GM12878 (cell line): ENCODE results near the gene CREB5. TPM values are rescaled to one million over a fixed set of nuclear protein-coding genes. Genes with fewer than 3 reads are reported as not detected.

ENCODE experiments used
- ATAC-seq: fragments of 200-7000 bp; cut with Tn5 transposase; 3 replicates; pipeline ENCODE4 v1.9.1; 2020; ENCODE audit warnings: mild to moderate bottlenecking, moderate library complexity
- BruUV-seq: library from RNA; stranded (reverse); fragments of 400-500 nt; replicated peaks from 2 replicates; lab custom pipeline; 2021; lab: Mats Ljungman, UMichigan
- CTCF ChIA-PET: fragments of 300-600 bp; sonication (Branson Sonifier 250); formaldehyde crosslinking; extraction: SDS; loops from one replicate; lab custom pipeline; 2021; ENCODE audit warnings: inconsistent platforms; lab: Yijun Ruan, JAX
- POLR2A ChIA-PET: fragments of 350-600 bp; formaldehyde crosslinking; extraction: SDS; loops from one replicate; lab custom pipeline; 2021; ENCODE audit warnings: inconsistent platforms; lab: Charles Lee
- RAD21 ChIA-PET: fragments of 300-600 bp; sonication (Branson Sonifier 250); formaldehyde crosslinking; loops from one replicate; lab custom pipeline; 2023; ENCODE audit warnings: antibody characterized with exemption; ENCODE audit not compliant: unreplicated experiment; lab: Charles Lee
- SMC1A ChIA-PET: fragments of 300-600 bp; sonication (Branson Sonifier 250); formaldehyde crosslinking; loops from one replicate; lab custom pipeline; 2023; ENCODE audit not compliant: unreplicated experiment, uncharacterized antibody; lab: Charles Lee
- DNase-seq: peaks from one replicate; pipeline ENCODE4 v3.0.0-alpha.2; 2011; ENCODE audit warnings: low read depth, low spot score
- FAIRE-seq: peaks from 3 replicates; lab custom pipeline; 2011; peaks lifted over from hg19 to GRCh38; lab: Jason Lieb, UNC
- H2AFZ ChIP-seq: 2 replicates; pipeline ENCODE4 v1.6.0; 2011; ENCODE audit warnings: low read depth, low read length, control low read depth; ENCODE audit not compliant: control insufficient read depth
- H3K27ac ChIP-seq: 2 replicates; pipeline ENCODE4 v1.5.1; 2011; ENCODE audit warnings: control low read depth; ENCODE audit not compliant: control insufficient read depth, insufficient read depth
- H3K27me3 ChIP-seq, 2 experiments: replicated peaks in 1 of 2; 2 replicates each; pipeline versions ENCODE4 v1.6.0 to v1.6.1; 2011; ENCODE audit warnings: low read length in 1 of 2; ENCODE audit not compliant: control insufficient read depth in 2 of 2, insufficient read depth in 2 of 2
- H3K36me3 ChIP-seq, 2 experiments: 2 replicates each; pipeline ENCODE4 v1.5.1; 2011; ENCODE audit warnings: low read length in 1 of 2; ENCODE audit not compliant: control insufficient read depth in 2 of 2, insufficient read depth in 2 of 2
- H3K4me1 ChIP-seq: 2 replicates; pipeline ENCODE4 v1.6.1; 2011; ENCODE audit warnings: mild to moderate bottlenecking, low read length, moderate library complexity, mixed read lengths; ENCODE audit not compliant: control insufficient read depth, insufficient read depth
- H3K4me2 ChIP-seq: 2 replicates; pipeline ENCODE4 v1.6.0; 2011; ENCODE audit warnings: control low read depth; ENCODE audit not compliant: control insufficient read depth, insufficient read depth
- H3K4me3 ChIP-seq: fragments of 200-600 bp; sonication (generic); 2 replicates; pipeline ENCODE4 v1.5.1; 2016
- H3K79me2 ChIP-seq: 2 replicates; pipeline ENCODE4 v1.6.0; 2011; ENCODE audit warnings: low read length; ENCODE audit not compliant: control insufficient read depth, insufficient read depth
- H3K9ac ChIP-seq: 2 replicates; pipeline ENCODE4 v1.8.0; 2011; ENCODE audit warnings: low read length, control low read depth, mixed read lengths; ENCODE audit not compliant: control insufficient read depth, insufficient read depth
- H3K9me3 ChIP-seq: replicated peaks from 3 replicates; pipeline ENCODE4 v1.5.1; 2011; ENCODE audit warnings: mild to moderate bottlenecking, low read length; ENCODE audit not compliant: control insufficient read depth, insufficient read depth
- H4K20me1 ChIP-seq: 2 replicates; pipeline ENCODE4 v1.6.0; 2011; ENCODE audit not compliant: control insufficient read depth, insufficient read depth
- CBX5 ChIP-seq: sonication (generic); IDR thresholded peaks from 2 replicates; pipeline ENCODE4 v1.6.1; 2016; ENCODE audit warnings: low read depth, moderate library complexity, mild to moderate bottlenecking, inconsistent platforms
- CREB1 ChIP-seq: IDR thresholded peaks from 2 replicates; pipeline ENCODE4 v1.6.1; 2012; ENCODE audit warnings: low read depth, mild to moderate bottlenecking, inconsistent platforms
- FOXK2 ChIP-seq: fragments of 450-650 bp; IDR thresholded peaks from 2 replicates; pipeline ENCODE4 v1.6.1; 2017; ENCODE audit warnings: mild to moderate bottlenecking, moderate library complexity
- HDAC2 ChIP-seq: fragments of 200-600 bp; sonication (generic); IDR thresholded peaks from 2 replicates; pipeline ENCODE4 v1.6.1; 2017
- HDGF ChIP-seq: fragments of 450-650 bp; IDR thresholded peaks from 2 replicates; pipeline ENCODE4 v1.6.1; 2016; ENCODE audit warnings: antibody characterized with exemption
- NFIC ChIP-seq: IDR thresholded peaks from 2 replicates; pipeline ENCODE4 v1.6.1; 2012; ENCODE audit warnings: low read depth, mild to moderate bottlenecking, inconsistent platforms, low read length, moderate library complexity
- NFYA ChIP-seq: IDR thresholded peaks from 2 replicates; pipeline ENCODE4 v1.6.1; 2011; ENCODE audit warnings: low read depth, mild to moderate bottlenecking, low read length, improper control_type of control experiment, borderline replicate concordance
- NRF1 ChIP-seq: conservative IDR thresholded peaks from 2 replicates; pipeline ENCODE4 v1.6.1; 2011; ENCODE audit warnings: mild to moderate bottlenecking, low read depth, low read length, improper control_type of control experiment
- PAX8 ChIP-seq: fragments of 450-650 bp; IDR thresholded peaks from 2 replicates; pipeline ENCODE4 v1.6.1; 2017; ENCODE audit warnings: mild to moderate bottlenecking, moderate library complexity
- RAD51 ChIP-seq: fragments of 450-650 bp; IDR thresholded peaks from 2 replicates; pipeline ENCODE4 v1.6.1; 2016; ENCODE audit warnings: moderate library complexity, mild to moderate bottlenecking, inconsistent platforms
- RBBP5 ChIP-seq: fragments of 200-600 bp; sonication (generic); conservative IDR thresholded peaks from 2 replicates; pipeline ENCODE4 v1.6.1; 2016
- STAT3 ChIP-seq: IDR thresholded peaks from 2 replicates; pipeline ENCODE4 v1.6.1; 2011; ENCODE audit warnings: low read depth, low read length, improper control_type of control experiment
- TCF12 ChIP-seq: IDR thresholded peaks from 2 replicates; pipeline ENCODE4 v1.6.1; 2011; ENCODE audit warnings: low read depth, mild to moderate bottlenecking, low read length
- YY1 ChIP-seq: IDR thresholded peaks from 2 replicates; pipeline ENCODE4 v1.6.1; 2011; ENCODE audit warnings: low read depth, mild to moderate bottlenecking, low read length
- ZZZ3 ChIP-seq: IDR thresholded peaks from 2 replicates; pipeline ENCODE4 v1.6.1; 2011; ENCODE audit warnings: low read depth; ENCODE audit not compliant: control insufficient read depth, insufficient read length
- WGBS: methylation state at CpG from one replicate; pipeline ENCODE4 v1.1.6; 2016; ENCODE audit warnings: low lambda C conversion rate; ENCODE audit not compliant: insufficient replicate concordance, insufficient coverage; ENCODE audit errors: missing lambda C conversion rate; 5-methylcytosine and 5-hydroxymethylcytosine counted together
- in situ Hi-C: fragments of 300-500 bp; cut with MboI; formaldehyde crosslinking; loops from 9 replicates; pipeline ENCODE4 v1.14.3; 2018; ENCODE audit warnings: mixed read lengths
- intact Hi-C: fragments of 100-400 bp; cut with micrococcal nuclease; formaldehyde crosslinking; loops from one replicate; pipeline ENCODE4 v1.14.2; 2022; ENCODE audit not compliant: unreplicated experiment
- polyA plus RNA-seq, 11 experiments: library from polyadenylated mRNA; depleted of rRNA in 4 of 11; unstranded in 6 of 11; stranded (reverse) in 5 of 11; fragments of >200 nt; fragmentation: Nextera tagmentation in 4 of 11; fragmentation: Illumina TruSeq in 1 of 11; extraction: Ambion mirVana in 4 of 11; extraction: Trizol in 1 of 11; gene quantifications; 1 replicate in 1 of 11; 2 replicates in 10 of 11; pipeline versions ENCODE4 v1.2.1 to v1.2.3, GENCODE V29; 2011 to 2016; ENCODE audit warnings: inconsistent platforms in 2 of 11, missing spikeins in 2 of 11, low read depth in 1 of 11
- total RNA-seq, 4 experiments: library from RNA; depleted of rRNA in 3 of 4; stranded (reverse); fragments of >200 nt in 3 of 4; fragmentation: Illumina TruSeq in 1 of 4; extraction: Trizol in 1 of 4; gene quantifications; 2 replicates each; pipeline versions ENCODE4 v1.2.1 to v1.2.3, GENCODE V29; 2013 to 2021
- TF ChIP-seq, protein P1 (sequence below): fragments of 450-650 bp; IDR thresholded peaks from 2 replicates; pipeline ENCODE4 v1.6.1; 2018; ENCODE audit warnings: borderline replicate concordance, mild to moderate bottlenecking; ENCODE audit not compliant: partially characterized antibody

Gene CREB5
- total and polyA plus RNA-seq, 10 of the 15 experiments (the other 5 are each of a cell fraction or from before 2014, with no cell fraction given): 12.9 to 74.1 (median 53.0) TPM

DNA sequence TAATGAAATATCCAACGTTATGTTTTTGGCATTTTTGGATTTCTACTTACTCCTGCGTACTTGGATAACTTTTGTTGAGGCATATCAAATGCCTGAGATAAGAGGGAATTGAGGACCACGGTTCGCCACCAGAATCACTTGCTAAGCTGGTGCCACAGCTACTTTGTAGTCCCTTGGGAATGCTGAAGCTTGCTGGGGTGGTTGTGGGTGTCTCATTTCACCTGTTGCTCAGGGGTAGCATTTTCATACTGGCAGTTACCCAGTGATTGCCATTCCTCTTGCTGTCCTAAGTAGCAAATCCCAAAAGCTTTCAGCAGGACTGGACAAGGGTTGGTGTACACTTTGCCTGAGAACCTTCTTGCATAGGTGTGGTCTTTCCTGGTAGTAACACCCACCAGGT lies 75.2 kb downstream of the CREB5 start:
- no peak overlapping the region for H3K27ac ChIP-seq
- H3K4me2 ChIP-seq: no peak overlapping the region
- H3K79me2 ChIP-seq: no peaks in the 10 kb centered on the region
- in situ Hi-C loops (no loop called here), intact Hi-C loops (loop anchor here (10.0 kb wide), 1 partner anchor 327 kb away; no protein-coding TSS in a partner anchor)
- H3K36me3 ChIP-seq: no peaks in the 10 kb centered on the region
- H3K4me1 ChIP-seq: peaks cover 4% of the 10 kb centered on the region
- H3K4me3 ChIP-seq: no peak overlapping the region
- no peak for ATAC-seq
- H3K27me3 ChIP-seq: no peaks in the 10 kb centered on the region
- no peak overlapping the region for H2AFZ ChIP-seq
- POLR2A ChIA-PET: interaction anchor here (1.2 kb wide), 1 partner anchor 14 kb away, joined by 3 read pairs; no protein-coding TSS in a partner anchor
- SMC1A ChIA-PET: interaction anchor here (0.7 to 11.7 kb wide), 3 partner anchors 8 to 23 kb away, joined by 3 to 153 read pairs (median 3); no protein-coding TSS in a partner anchor
- no peaks in the 10 kb centered on the region for H4K20me1 ChIP-seq
- no peak for FAIRE-seq
- TF ChIP-seq ZZZ3: no peak
- no peak for TF ChIP-seq NFYA
- no peak for TF ChIP-seq CBX5
- TF ChIP-seq RAD51: no peak
- TF ChIP-seq HDGF: no peak
- TF ChIP-seq NRF1: no peak
- no peak for TF ChIP-seq TCF12
- no peak for TF ChIP-seq NFIC
- TF ChIP-seq FOXK2: no peak
- TF ChIP-seq, protein P1, sequence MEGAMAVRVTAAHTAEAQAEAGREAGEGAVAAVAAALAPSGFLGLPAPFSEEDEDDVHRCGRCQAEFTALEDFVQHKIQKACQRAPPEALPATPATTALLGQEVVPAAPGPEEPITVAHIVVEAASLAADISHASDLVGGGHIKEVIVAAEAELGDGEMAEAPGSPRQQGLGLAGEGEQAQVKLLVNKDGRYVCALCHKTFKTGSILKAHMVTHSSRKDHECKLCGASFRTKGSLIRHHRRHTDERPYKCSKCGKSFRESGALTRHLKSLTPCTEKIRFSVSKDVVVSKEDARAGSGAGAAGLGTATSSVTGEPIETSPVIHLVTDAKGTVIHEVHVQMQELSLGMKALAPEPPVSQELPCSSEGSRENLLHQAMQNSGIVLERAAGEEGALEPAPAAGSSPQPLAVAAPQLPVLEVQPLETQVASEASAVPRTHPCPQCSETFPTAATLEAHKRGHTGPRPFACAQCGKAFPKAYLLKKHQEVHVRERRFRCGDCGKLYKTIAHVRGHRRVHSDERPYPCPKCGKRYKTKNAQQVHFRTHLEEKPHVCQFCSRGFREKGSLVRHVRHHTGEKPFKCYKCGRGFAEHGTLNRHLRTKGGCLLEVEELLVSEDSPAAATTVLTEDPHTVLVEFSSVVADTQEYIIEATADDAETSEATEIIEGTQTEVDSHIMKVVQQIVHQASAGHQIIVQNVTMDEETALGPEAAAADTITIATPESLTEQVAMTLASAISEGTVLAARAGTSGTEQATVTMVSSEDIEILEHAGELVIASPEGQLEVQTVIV: no peak
- TF ChIP-seq STAT3: no peak
- TF ChIP-seq YY1: no peak
- TF ChIP-seq PAX8: no peak
- no peak for TF ChIP-seq HDAC2
- TF ChIP-seq CREB1: no peak
- TF ChIP-seq RBBP5: no peak
- no TSS peak for BruUV-seq
- no peaks in the 10 kb centered on the region for H3K9me3 ChIP-seq
- H3K9ac ChIP-seq: no peak overlapping the region
- CTCF ChIA-PET: no interaction called here
- 91% methylated on average over 4 of the region's 4 CpGs for WGBS
- DNase-seq: no peak
- RAD21 ChIA-PET: no interaction called here
